AG04450 (cell line): ENCODE data around the gene MCF2L. TPM values are rescaled to one million over a fixed set of nuclear protein-coding genes. Genes with fewer than 3 reads are reported as not detected.

Source experiments
- CTCF ChIA-PET: fragments of 300-600, 350-600 bp; formaldehyde crosslinking; extraction: SDS; loops from one replicate; lab custom pipeline; 2022; ENCODE audit warnings: antibody characterized with exemption, inconsistent platforms; lab: Charles Lee
- POLR2A ChIA-PET: fragments of 350-600 bp; formaldehyde crosslinking; extraction: SDS; loops from one replicate; lab custom pipeline; 2021; ENCODE audit warnings: antibody characterized with exemption, inconsistent platforms; lab: Yijun Ruan, JAX
- DNase-seq: peaks from one replicate; pipeline ENCODE4 v3.0.0-alpha.2; 2011; ENCODE audit warnings: low read depth, low spot score
- H3K27ac ChIP-seq: one replicate; pipeline ENCODE4 v1.5.1; 2012; ENCODE audit warnings: low read depth, low read length, control low read depth
- H3K27me3 ChIP-seq: one replicate; pipeline ENCODE4 v1.6.0; 2012; ENCODE audit warnings: low read length; ENCODE audit not compliant: control insufficient read depth, insufficient read depth
- H3K4me3 ChIP-seq: 2 replicates; pipeline ENCODE4 v1.5.1; 2011; ENCODE audit warnings: mild to moderate bottlenecking, low read depth, low read length, control low read depth
- H3K9me3 ChIP-seq: 2 replicates; pipeline ENCODE4 v1.5.1; 2012; ENCODE audit warnings: low read length; ENCODE audit not compliant: control insufficient read depth, insufficient read depth
- polyA plus RNA-seq: library from polyadenylated mRNA; depleted of rRNA; stranded (reverse); fragments of >200 nt; gene quantifications from 2 replicates; pipeline ENCODE4 v1.2.3, GENCODE V29; 2011
- TF ChIP-seq, protein P1 (sequence below): IDR thresholded peaks from 2 replicates; pipeline ENCODE4 v1.5.1; 2011; ENCODE audit warnings: low read depth, low read length, control low read depth, inconsistent platforms

Gene MCF2L
- polyA plus RNA-seq, 1 experiment, result 0.04 TPM

GRCh38 chr13:112953591-112954487 is 15.2 kb upstream of the MCF2L start:
- Histone ChIP-seq H3K27ac (no peak overlapping the region), H3K4me3 (no peak overlapping the region), H3K9me3 (no peaks in the 10 kb centered on the region), H3K27me3 (peaks cover 62% of the 10 kb centered on the region)
- ChIA-PET CTCF (interaction anchor here (1.0 kb wide), 1 partner anchor 11 kb away, joined by 3 read pairs; no protein-coding TSS in a partner anchor), POLR2A (no interaction called here)
- TF ChIP-seq, protein P1, sequence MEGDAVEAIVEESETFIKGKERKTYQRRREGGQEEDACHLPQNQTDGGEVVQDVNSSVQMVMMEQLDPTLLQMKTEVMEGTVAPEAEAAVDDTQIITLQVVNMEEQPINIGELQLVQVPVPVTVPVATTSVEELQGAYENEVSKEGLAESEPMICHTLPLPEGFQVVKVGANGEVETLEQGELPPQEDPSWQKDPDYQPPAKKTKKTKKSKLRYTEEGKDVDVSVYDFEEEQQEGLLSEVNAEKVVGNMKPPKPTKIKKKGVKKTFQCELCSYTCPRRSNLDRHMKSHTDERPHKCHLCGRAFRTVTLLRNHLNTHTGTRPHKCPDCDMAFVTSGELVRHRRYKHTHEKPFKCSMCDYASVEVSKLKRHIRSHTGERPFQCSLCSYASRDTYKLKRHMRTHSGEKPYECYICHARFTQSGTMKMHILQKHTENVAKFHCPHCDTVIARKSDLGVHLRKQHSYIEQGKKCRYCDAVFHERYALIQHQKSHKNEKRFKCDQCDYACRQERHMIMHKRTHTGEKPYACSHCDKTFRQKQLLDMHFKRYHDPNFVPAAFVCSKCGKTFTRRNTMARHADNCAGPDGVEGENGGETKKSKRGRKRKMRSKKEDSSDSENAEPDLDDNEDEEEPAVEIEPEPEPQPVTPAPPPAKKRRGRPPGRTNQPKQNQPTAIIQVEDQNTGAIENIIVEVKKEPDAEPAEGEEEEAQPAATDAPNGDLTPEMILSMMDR, result no peak
- DNase-seq, result no peak

DNA sequence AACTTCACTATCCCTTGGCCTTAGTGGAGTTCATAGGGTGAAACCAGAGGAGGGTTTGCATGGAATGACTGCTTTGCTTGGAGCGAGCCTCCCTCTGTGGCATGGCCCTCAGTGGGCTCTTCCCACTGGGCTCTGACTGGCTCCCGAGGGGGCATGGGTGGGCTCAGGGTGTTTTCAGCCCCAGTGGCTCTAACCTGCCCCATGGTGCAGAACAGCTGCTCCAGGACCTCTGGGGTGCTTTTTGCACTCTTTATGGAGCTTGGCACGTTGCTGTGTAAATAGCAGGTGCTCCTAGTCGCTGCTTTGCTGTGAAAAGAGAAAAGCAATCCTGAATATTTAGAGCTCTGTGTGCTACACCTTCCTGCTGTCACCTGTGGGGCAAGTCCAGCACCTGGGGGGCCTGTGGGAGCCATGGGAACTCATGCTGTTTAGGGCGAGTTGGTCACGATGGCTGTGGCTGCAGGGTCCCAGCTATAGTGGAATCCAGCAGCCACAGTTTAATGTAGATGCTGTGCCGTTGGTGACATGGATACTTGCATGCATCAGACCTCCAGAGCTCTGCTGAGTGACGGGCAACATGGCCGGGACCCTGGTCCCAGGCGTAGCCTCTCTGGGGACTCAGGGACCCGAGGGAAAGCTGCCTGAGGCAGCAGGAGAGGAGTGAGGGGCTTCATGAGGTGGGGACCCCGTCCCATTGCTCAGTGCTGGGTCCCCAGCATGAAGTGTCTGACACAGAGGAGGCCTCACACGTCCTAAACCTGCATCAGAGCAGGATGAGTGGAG is 14.3 kb upstream of the MCF2L start:
- POLR2A ChIA-PET, result no interaction called here
- peaks cover 63% of the 10 kb centered on the region for H3K27me3 ChIP-seq
- H3K9me3 ChIP-seq, result no peaks in the 10 kb centered on the region
- H3K27ac ChIP-seq, result no peak overlapping the region
- CTCF ChIA-PET, result no interaction called here
- no peak overlapping the region for H3K4me3 ChIP-seq
- no peak for DNase-seq
- TF ChIP-seq, protein P1, result no peak

DNA sequence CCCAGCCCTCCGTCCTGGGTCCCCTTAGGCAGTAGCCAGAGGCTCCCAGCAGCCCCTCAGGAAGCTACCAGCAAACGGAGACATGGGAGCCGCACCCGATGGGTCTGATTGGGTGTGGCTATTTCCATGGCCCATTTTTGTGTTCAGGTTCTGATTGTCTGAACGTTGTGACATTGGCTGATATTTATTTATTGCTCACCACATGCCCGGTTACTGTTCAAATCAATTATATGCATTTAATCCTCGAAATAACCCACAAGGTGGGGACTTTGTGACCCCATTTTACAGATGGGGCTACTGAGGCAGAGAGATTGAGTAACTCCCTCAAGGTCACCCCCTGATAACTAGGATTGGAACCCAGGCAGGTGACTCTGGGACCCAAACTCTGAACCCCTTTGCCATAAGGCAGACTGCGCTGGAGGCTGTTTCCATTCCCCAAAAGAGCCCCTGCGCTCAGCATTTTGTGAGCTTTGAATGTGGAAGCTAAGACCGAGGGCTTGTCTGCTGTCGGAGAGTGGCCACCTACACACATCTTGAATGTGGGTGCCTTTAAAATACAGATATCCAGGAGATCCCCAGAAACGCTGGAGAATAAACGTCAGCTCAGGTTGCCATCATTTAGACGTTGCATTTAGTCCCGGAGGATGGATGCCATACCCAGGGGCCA is 13.6 kb upstream of the MCF2L start:
- TF ChIP-seq, protein P1, result no peak
- no peak for DNase-seq
- ChIA-PET CTCF (no interaction called here), POLR2A (no interaction called here)
- H3K27ac ChIP-seq, result no peak overlapping the region
- no peaks in the 10 kb centered on the region for H3K9me3 ChIP-seq
- H3K4me3 ChIP-seq, result no peak overlapping the region
- H3K27me3 ChIP-seq, result peaks cover 65% of the 10 kb centered on the region

DNA sequence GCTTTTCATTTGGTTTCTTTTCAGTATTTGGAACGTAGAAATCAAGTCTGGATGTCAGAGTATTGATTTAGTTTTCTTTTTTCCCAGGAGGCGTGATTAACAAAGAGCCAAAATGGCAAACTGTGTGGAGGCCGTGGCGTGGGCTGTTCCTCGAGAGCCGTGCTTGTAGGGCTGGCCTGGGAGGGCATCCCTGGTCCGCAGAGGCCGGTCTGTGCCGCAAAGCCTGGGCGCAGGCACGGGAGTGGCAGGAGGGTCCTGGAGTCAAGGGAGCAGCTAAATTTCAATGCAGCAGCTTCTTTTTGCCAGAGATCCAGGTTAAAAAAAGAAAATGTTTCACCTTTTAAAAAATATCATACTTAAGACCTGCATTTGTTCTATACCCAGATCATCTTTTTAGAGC is 13.1 kb upstream of the MCF2L start:
- POLR2A ChIA-PET, result no interaction called here
- H3K27me3 ChIP-seq, result peaks cover 65% of the 10 kb centered on the region
- CTCF ChIA-PET, result no interaction called here

More for the DNA sequence above, 13.1 kb upstream of the MCF2L start:
- no peak overlapping the region for H3K4me3 ChIP-seq
- no peaks in the 10 kb centered on the region for H3K9me3 ChIP-seq
- TF ChIP-seq, protein P1, result no peak
- no peak for DNase-seq
- H3K27ac ChIP-seq, result no peak overlapping the region
